SK-N-MC (cell line): ENCODE results near the gene FHIT.

Experiments
- EZH2 ChIP-seq: fragments of 200-600 bp; sonication (generic); IDR thresholded peaks from one replicate; pipeline ENCODE4 v1.6.1; 2017; ENCODE audit warnings: antibody characterized with exemption
- FOXP2 ChIP-seq: optimal IDR thresholded peaks from 2 replicates; pipeline ENCODE3; 2011; ENCODE audit warnings: mild to moderate bottlenecking, moderate library complexity; ENCODE audit not compliant: insufficient read depth; ENCODE audit errors: extremely low read length, control extremely low read depth
- POLR2AphosphoS5 ChIP-seq: IDR thresholded peaks from 2 replicates; pipeline ENCODE4 v1.6.1; 2012; ENCODE audit warnings: mild to moderate bottlenecking, low read depth, low read length, borderline replicate concordance

- TF ChIP-seq EZH2, result no peak
- TF ChIP-seq POLR2AphosphoS5, result no peak
- TF ChIP-seq FOXP2, result no peak
These were observed 1301.9 kb downstream of the FHIT start for GRCh38 chr3:59949311-59949710.
